Astrocyte of the cerebellum (primary cell): ENCODE data around the gene CDH18.
A peak's percentile ranks its signal among the peaks of the same experiment; 100 is the strongest.

Experiments used
- DNase-seq: peaks from one replicate; pipeline ENCODE4 v3.0.0-alpha.2; 2011; ENCODE audit warnings: low read depth
- H3K4me3 ChIP-seq: 2 replicates; pipeline ENCODE4 v1.5.1; 2011; ENCODE audit warnings: mild to moderate bottlenecking, low read depth, low read length, moderate library complexity
- CTCF ChIP-seq: IDR thresholded peaks from 2 replicates; pipeline ENCODE4 v1.5.1; 2012; ENCODE audit warnings: low read length, low read depth, moderate library complexity, mild to moderate bottlenecking; ENCODE audit errors: missing control alignments
- in situ Hi-C: cut with HindIII; loops from 2 replicates; pipeline ENCODE4 v1.10.0; 2017; ENCODE audit warnings: low sequenced_read_pairs

Gene CDH18

GRCh38 chr5:20028506-20028905, 40.5 kb upstream of the CDH18 start:
- H3K4me3 ChIP-seq: no peak overlapping the region
- no peak for DNase-seq
- in situ Hi-C loops: no loop called here
- no peak for TF ChIP-seq CTCF

- no peak for TF ChIP-seq CTCF
- in situ Hi-C loops: no loop called here
- H3K4me3 ChIP-seq: no peak overlapping the region
- DNase-seq: no peak
Measured at GRCh38 chr5:20023686-20024180, 35.7 kb upstream of the CDH18 start.

DNA sequence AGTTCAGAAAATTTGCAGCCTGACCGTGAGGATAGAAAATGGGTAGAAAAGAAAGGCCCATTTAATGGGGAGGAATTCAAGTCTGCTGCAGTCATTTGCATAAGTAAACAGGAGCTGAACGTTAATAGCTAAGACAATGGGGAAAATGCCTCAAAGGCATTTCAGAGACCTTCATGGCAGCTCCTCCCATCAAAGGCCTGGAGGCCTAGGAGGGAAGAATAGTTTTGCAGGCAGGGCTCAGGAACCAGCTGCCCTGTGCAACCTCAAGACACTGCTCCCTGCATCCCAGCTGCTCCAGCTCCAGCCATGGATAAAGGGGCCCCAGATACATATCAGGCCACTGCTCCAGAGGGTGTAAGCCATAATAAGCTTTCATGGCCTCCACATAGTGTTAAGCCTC, 32.2 kb upstream of the CDH18 start:
- no peak overlapping the region for H3K4me3 ChIP-seq
- no peak for DNase-seq
- in situ Hi-C loops: no loop called here
- no peak for TF ChIP-seq CTCF

GRCh38 chr5:20017021-20017420, 29.0 kb upstream of the CDH18 start:
- in situ Hi-C loops: no loop called here
- TF ChIP-seq CTCF: no peak
- H3K4me3 ChIP-seq: no peak overlapping the region
- DNase-seq: no peak

- no peak overlapping the region for H3K4me3 ChIP-seq
- TF ChIP-seq CTCF: no peak
- in situ Hi-C loops: no loop called here
- DNase-seq: peak; percentile 66
Measured at GRCh38 chr5:20000416-20000815, 12.4 kb upstream of the CDH18 start.

DNA sequence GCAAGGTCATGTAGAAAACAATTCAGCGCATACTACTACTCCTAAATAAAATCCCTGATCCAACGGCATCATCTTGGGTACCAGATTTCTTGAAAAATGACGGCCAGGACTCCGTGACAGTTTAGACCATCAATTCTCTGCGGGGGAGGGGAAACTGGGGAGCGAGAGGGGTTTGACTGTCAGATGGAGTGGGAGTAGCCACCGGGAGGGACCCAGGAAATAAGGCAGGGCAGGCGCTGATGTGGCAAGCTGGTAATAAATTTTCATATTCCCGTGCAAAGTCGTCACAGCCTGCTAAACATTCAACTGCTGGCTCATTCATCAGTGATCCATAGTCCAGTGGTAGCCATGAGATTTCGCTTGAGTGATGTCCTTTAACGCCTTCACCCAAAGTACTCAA, 457 bp upstream of the CDH18 start:
- H3K4me3 ChIP-seq: peak overlapping the region; percentile 46
- TF ChIP-seq CTCF: no peak
- in situ Hi-C loops: no loop called here
- DNase-seq: no peak

DNA sequence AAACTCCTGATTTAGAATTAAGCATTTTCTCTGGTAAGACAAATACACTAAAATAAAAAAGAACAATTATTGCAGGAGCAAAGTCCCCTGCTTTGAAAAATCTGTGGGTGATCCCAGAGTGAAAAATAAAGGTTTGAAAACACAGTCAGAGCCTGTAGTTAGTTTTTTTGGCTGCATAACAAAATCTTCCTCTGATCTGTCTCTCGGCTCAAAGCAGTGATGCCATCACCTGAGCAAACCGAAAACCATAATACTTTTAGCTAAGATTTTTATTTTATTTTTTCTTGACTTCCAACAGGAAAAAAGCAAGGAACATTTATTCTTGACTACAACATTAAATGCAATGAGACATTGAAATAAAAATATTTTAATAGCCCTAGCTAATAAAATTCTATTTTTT, 1.2 kb downstream of the CDH18 start:
- in situ Hi-C loops: no loop called here
- no peak overlapping the region for H3K4me3 ChIP-seq
- no peak for TF ChIP-seq CTCF

More for the DNA sequence above, 1.2 kb downstream of the CDH18 start:
- no peak for DNase-seq
